Measurements from ENCODE around the gene MPND. TPM values are rescaled to one million over a fixed set of nuclear protein-coding genes. Genes with fewer than 3 reads are reported as not detected.

The MPND gene, protein sequence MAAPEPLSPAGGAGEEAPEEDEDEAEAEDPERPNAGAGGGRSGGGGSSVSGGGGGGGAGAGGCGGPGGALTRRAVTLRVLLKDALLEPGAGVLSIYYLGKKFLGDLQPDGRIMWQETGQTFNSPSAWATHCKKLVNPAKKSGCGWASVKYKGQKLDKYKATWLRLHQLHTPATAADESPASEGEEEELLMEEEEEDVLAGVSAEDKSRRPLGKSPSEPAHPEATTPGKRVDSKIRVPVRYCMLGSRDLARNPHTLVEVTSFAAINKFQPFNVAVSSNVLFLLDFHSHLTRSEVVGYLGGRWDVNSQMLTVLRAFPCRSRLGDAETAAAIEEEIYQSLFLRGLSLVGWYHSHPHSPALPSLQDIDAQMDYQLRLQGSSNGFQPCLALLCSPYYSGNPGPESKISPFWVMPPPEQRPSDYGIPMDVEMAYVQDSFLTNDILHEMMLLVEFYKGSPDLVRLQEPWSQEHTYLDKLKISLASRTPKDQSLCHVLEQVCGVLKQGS
- total RNA-seq, result 9.1 and 14.9 TPM in 2 replicates

GRCh38 chr19:4343370-4344307 lies at the start of gene MPND:
Gene MPND (plus strand): TSS chr19:4343562. CDS start chr19:4343594, 32 bp downstream.

DNA sequence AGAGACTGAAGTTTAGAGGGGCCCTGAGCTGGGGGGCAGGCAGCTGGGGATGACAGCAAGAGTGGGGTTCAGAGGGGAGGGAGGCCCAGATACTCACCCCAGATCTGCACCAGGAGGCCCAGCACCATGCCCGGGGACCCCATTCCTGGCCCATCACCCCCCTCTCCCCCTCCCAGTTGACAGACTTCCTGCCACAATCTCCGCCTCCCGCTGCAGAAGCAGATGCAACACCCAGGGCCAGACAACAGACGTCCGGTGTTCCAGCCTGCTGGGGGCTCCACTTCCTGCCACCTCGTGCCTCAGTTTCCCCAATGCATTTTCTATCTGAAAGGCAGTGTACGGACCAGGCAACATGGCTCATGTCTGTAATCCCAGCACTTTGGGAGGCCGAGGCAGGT lies 41.1 kb upstream of the MPND start, which contains the start of gene TMIGD2:
TSS of gene TMIGD2 (minus strand) at position 147 of the 398 bp plus-strand sequence. CDS start at position 143, 4 bp downstream.

GRCh38 chr19:4304538-4305256 lies 38.7 kb upstream of the MPND start, which contains the start of gene FSD1:
Gene FSD1 (plus strand): TSS chr19:4304598. CDS start chr19:4304747, 149 bp downstream.

DNA sequence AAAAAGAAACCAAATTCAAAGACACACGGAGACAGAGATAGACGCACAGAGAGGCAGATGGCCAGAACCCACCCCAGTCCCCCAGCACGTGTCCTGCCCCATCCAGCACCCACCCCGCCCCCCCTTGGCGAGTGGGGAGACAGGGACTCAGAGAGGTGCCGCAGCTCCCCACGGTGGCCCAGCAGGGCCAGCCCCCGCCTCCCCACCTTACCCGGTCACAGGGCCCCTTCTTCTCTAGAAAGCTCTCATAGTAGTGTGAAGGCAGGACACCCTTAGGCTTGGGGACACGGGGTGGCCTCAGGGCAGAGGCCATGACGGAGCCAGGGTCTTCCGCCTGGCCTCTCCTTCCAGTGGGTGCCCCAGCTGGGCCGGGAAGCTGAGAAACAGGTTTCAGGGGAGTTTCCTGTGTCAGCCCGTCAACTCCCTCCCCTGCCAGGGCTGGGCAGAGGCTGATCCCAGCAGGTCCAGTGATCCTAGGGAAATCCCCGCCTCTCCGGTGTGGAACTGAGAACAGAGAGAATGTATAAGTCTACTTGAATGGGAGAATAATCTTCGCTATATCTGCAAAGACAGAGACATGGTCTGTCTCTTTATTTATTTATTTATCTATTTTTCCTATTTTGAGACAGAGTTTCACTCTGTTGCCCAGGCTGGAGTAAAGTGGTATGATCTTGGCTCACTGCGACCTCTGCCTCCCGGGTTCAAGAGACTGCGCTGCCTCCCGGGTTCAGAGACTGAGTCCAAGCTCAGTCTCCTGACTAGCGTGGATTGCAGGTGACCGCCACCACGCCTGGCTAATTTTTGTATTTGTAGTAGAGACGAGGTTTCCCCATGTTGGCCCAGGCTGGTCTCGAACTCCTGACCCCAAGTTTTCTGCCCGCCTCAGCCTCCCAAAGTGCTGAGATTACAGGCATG lies 4.7 kb upstream of the MPND start, which contains the start of gene STAP2:
TSS of gene STAP2 (minus strand) at position 387 of the 915 bp plus-strand sequence. CDS start at position 313, 74 bp downstream.

DNA sequence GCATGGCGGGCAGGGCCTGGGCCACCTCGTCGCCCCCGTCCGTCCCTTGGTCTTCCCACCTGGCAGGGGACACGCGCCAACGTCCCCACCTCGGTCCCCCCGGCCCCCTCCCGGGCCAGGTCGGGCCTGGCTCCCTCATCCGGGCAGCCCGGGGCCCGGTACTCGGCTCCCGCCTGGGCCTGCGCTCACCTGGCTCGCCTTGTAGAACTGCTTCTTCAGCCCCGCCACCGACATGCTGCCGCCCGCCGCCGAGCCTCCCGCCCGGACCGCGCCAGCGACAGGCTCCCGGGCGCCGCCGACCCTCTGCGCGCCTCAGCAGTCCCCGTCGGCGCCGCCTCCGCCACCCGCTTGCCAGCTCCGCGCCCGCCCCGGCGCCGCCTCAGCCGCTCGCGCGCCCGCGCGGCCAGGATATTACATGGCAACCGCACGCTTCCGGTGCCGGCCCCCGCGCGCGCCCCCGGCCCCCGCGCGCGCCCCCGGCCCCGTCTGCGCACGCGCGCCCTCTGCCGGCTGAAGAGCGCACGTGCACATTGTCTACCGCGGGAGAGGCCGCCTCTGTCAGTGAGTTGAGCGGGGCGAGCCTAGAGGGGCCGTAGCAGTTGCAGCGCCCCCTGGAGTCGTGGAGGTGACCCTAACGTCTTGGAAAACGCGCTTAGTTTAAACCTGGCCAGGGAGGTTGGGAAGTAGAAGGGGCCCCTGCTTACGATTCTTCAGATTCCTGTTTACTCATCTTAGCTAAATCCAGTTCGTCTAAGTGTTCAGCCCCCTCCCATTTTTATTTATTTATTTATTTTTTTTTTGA lies 57.0 kb downstream of the MPND start, which contains the start of gene SH3GL1:
TSS of gene SH3GL1 (minus strand) at position 413 of the 802 bp plus-strand sequence. CDS start at position 234, 179 bp downstream.

GRCh38 chr19:4402171-4403004 lies 59.0 kb downstream of the MPND start, which contains the start of gene CHAF1A:
Gene CHAF1A (plus strand): TSS chr19:4402640. CDS start chr19:4402763, 123 bp downstream.

Other genes starting within 250 kb of the MPND start
- gene MAP2K2, start 219.4 kb upstream of the MPND start, total RNA-seq, result 157 and 205 TPM in 2 replicates
- not detected in 2 replicates for gene CREB3L3, start 189.9 kb upstream of the MPND start, total RNA-seq
- 11.0 and 18.0 TPM in 2 replicates for gene SIRT6, start 161.0 kb upstream of the MPND start, total RNA-seq
- 1.1 and 2.0 TPM in 2 replicates for gene ANKRD24, start 160.9 kb upstream of the MPND start, total RNA-seq
- 0.79 and 1.2 TPM in 2 replicates for gene EBI3, start 114.0 kb upstream of the MPND start, total RNA-seq
- 18.8 and 22.1 TPM in 2 replicates for gene YJU2, start 96.5 kb upstream of the MPND start, total RNA-seq
- not detected in 2 replicates for gene SHD, start 64.3 kb upstream of the MPND start, total RNA-seq
- not detected in 2 replicates for gene TMIGD2, start 41.2 kb upstream of the MPND start, total RNA-seq
- 1.7 TPM in 1 of 2 replicates, not detected in the other for gene FSD1, start 39.0 kb upstream of the MPND start, total RNA-seq
- gene STAP2, start 4.7 kb upstream of the MPND start, total RNA-seq, result 51.0 and 60.1 TPM in 2 replicates
- gene SH3GL1, start 57.0 kb downstream of the MPND start, total RNA-seq, result 37.3 and 78.5 TPM in 2 replicates
- 4.7 and 13.0 TPM in 2 replicates for gene CHAF1A, start 59.1 kb downstream of the MPND start, total RNA-seq
- gene UBXN6, start 114.2 kb downstream of the MPND start, total RNA-seq, result 112 and 115 TPM in 2 replicates
- 48.4 and 57.3 TPM in 2 replicates for gene HDGFL2, start 128.7 kb downstream of the MPND start, total RNA-seq
- not detected in 2 replicates for gene PLIN4, start 174.9 kb downstream of the MPND start, total RNA-seq
- not detected in 2 replicates for gene PLIN5, start 191.7 kb downstream of the MPND start, total RNA-seq
- gene LRG1, start 196.5 kb downstream of the MPND start, total RNA-seq, result not detected in 2 replicates
- gene SEMA6B, start 216.1 kb downstream of the MPND start, total RNA-seq, result not detected in 2 replicates